Bronchial epithelial cell (primary cell): ENCODE measurements around the gene RTN4R. TPM values are rescaled to one million over a fixed set of nuclear protein-coding genes. Genes with fewer than 3 reads are reported as not detected.

Experiments
- DNase-seq: peaks from one replicate; pipeline ENCODE4 v3.0.0-alpha.2; 2010; ENCODE audit warnings: low read depth
- FAIRE-seq: peaks from 2 replicates; lab custom pipeline; 2011; peaks lifted over from hg19 to GRCh38; lab: Jason Lieb, UNC
- H3K27me3 ChIP-seq: 2 replicates; pipeline ENCODE4 v1.5.1; 2011; ENCODE audit warnings: low read length; ENCODE audit not compliant: control insufficient read depth, insufficient read depth
- H3K36me3 ChIP-seq: 2 replicates; pipeline ENCODE4 v1.5.1; 2011; ENCODE audit warnings: low read length; ENCODE audit not compliant: control insufficient read depth, insufficient read depth
- H3K4me3 ChIP-seq: 2 replicates; pipeline ENCODE4 v1.5.1; 2011; ENCODE audit warnings: mild to moderate bottlenecking, low read depth, low read length, control low read depth
- CTCF ChIP-seq: IDR thresholded peaks from 2 replicates; pipeline ENCODE4 v1.5.1; 2011; ENCODE audit warnings: mild to moderate bottlenecking, moderate library complexity, low read length, control low read depth, inconsistent platforms; ENCODE audit not compliant: insufficient read depth, severe bottlenecking
- total RNA-seq: library from RNA; depleted of rRNA; stranded (reverse); fragments of >200 nt; gene quantifications from 2 replicates; pipeline ENCODE4 v1.2.1, GENCODE V29; 2014

Gene RTN4R
- total RNA-seq, 1 donor from 2014 or later: 2.6 TPM

- FAIRE-seq (no peak), DNase-seq (no peak)
- H3K27me3 ChIP-seq: no peaks in the 10 kb centered on the region
- TF ChIP-seq CTCF: no peak
- H3K4me3 ChIP-seq: no peak overlapping the region
- H3K36me3 ChIP-seq: peaks cover 4% of the 10 kb centered on the region
Observed at GRCh38 chr22:20212754-20213699, 55.1 kb downstream of the RTN4R start.

- FAIRE-seq: peak; percentile 98
- peak; percentile 53 for DNase-seq
- TF ChIP-seq CTCF: no peak
- H3K36me3 ChIP-seq: peaks cover 4% of the 10 kb centered on the region
- peak overlapping the region; percentile 9 for H3K4me3 ChIP-seq
- no peaks in the 10 kb centered on the region for H3K27me3 ChIP-seq
Observed at GRCh38 chr22:20211997-20212753, 55.9 kb downstream of the RTN4R start.

GRCh38 chr22:20211409-20211996 lies 56.6 kb downstream of the RTN4R start:
- H3K4me3 ChIP-seq: peak overlapping the region; percentile 9
- no peaks in the 10 kb centered on the region for H3K27me3 ChIP-seq
- DNase-seq (no peak), FAIRE-seq (no peak)
- no peak for TF ChIP-seq CTCF
- H3K36me3 ChIP-seq: peaks cover 4% of the 10 kb centered on the region

- no peak for TF ChIP-seq CTCF
- FAIRE-seq (no peak), DNase-seq (no peak)
- H3K36me3 ChIP-seq: peaks cover 4% of the 10 kb centered on the region
- no peak overlapping the region for H3K4me3 ChIP-seq
- H3K27me3 ChIP-seq: no peaks in the 10 kb centered on the region
Observed at GRCh38 chr22:20210473-20211059, 57.6 kb downstream of the RTN4R start.

- DNase-seq (no peak), FAIRE-seq (no peak)
- H3K36me3 ChIP-seq: peaks cover 4% of the 10 kb centered on the region
- no peaks in the 10 kb centered on the region for H3K27me3 ChIP-seq
- no peak for TF ChIP-seq CTCF
- no peak overlapping the region for H3K4me3 ChIP-seq
Observed at GRCh38 chr22:20209761-20210250, 58.3 kb downstream of the RTN4R start.
